ENCODE results near the gene SLC37A3. TPM values are rescaled to one million over a fixed set of nuclear protein-coding genes. Genes with fewer than 3 reads are reported as not detected.
"Not testable (repeated sequence)": the region's sequence is repeated elsewhere in the genome, so short reads cannot be mapped to it uniquely, and the experiment has no call there.

Gene SLC37A3
- total RNA-seq, 2 donors from 2014 or later, result 57.6 to 65.5 TPM

DNA sequence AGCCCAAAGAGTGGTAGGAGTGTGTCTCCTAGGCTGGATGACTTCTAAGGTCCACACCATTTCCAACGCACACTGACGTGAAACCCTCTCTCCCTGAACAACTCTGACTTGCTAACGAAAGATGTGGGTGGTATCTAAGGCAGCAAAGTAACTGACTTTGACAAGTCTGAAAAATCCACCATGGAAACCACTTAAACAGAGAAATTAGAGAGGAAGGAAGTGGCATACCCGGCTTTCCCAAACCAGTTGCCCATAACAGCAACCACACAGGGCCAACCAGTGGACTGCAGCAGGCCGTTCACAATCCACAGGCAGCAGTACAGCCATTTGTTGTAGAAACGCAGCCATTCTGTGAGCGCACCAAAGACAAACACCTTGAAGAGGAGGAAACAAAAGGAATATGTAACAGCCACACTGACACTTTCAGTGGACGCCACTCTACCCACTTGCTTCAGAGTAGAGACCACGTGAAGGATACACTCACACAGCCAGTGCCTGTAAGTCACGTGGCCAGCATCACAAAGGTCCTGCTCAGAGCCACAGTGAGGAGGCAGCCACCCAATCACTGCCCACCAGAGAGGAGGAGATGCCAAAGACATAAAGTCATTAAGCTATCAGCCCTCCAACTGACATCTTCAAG is 39.8 kb downstream of the SLC37A3 start:
- ATAC-seq, result peak; percentile 31
- DNase-seq, result no peak
- intact Hi-C loops (cut with DNase I, micrococcal nuclease), result no loop called here

DNA sequence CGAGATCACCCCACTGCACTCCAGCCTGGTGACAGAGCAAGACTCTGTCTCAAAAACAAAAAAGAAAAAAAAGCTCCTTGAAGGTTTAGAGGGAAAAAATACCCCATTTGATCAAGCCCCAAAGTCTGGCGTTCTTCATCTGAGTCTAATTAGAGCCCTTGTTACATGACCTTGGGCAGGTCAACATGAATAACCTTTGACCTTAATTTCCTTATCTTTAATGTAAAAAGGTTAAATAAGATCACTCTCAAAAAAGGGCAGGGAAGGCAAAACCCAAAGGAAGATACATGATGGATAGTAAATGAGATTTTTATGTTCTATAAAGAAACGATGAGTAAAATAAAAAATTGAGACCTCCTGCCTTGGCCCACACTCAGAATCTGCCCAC is 40.3 kb downstream of the SLC37A3 start:
- ATAC-seq, result no peak
- intact Hi-C loops (cut with DNase I, micrococcal nuclease), result no loop called here
- no peak for DNase-seq

DNA sequence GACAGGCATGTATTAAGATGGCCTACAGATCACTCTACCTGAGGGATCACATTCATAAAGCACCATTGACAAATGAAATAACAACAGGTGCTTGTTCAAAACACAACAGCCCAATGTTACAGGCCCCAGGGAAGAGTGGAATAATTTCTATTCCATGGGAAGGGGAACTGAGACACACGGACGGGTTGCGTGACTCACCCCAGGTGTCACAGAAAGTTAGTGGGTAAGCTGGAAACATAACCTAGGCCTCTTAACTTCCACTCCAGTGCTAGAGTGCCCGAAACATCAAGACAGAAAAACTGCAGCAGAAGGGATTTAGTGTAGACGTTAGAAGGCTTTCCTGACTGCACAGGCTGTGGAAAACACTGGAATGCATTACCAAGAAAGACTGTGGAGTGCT is 48.3 kb downstream of the SLC37A3 start:
- ATAC-seq (no peak), DNase-seq (no peak)
- intact Hi-C loops (cut with DNase I, micrococcal nuclease), result no loop called here

DNA sequence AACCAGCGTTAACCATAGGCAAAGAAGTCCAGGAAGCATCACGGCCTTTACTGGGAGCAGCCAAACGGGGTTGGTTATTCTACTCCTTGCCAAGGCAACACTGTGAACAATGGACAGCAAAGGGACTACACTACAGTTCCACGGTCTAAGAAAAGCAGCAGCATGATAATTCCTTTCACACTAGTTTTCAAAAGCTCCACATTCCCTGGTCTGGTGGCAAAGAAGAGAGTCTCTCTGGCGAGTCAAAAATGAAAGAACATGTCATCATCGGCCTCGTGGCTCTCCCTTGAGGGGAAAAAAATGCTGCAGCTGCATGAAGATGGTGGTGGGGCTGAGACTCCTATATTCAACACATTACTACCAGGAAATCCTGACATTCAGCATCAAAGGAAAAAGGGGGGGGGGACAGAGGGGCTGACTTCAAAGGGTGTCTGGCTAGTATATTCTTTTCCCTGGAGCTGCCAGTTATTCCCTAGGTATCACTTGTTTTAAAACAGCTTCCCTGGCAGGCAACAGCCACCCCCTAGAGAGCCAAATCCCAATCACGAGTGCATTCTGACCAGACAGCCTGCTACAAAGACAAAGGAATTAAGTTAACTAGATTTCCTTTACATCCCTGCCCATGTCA is 49.1 kb downstream of the SLC37A3 start:
- ATAC-seq (no peak), DNase-seq (no peak)
- intact Hi-C loops (cut with DNase I, micrococcal nuclease), result no loop called here

- ATAC-seq, result peak; percentile 40
- intact Hi-C loops (cut with DNase I, micrococcal nuclease), result no loop called here
- DNase-seq, result no peak
Observed at GRCh38 chr7:140348161-140348849, 50.0 kb downstream of the SLC37A3 start.

- no peak for ATAC-seq
- intact Hi-C loops (cut with DNase I, micrococcal nuclease), result no loop called here
- no peak for DNase-seq
Observed at GRCh38 chr7:140347218-140347617, 51.1 kb downstream of the SLC37A3 start.

DNA sequence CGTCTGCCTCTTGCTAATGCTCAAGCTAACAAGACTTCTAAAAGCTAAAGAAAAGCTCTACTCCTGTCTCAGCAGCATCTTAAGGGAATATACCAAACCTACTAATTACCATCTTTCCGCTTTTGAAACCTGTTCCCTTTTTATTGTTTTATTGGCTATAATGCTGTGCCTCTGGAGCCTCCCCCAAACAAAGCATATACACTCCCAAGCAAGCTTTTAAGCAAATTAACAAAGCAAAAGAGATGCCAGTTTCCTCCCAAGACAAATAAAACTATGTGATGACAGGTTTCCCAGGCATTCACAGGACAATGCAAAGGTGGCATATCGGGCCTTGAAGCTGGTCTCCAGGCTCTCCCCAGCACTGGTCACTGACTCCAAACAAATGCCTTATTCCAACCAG is 52.9 kb downstream of the SLC37A3 start:
- intact Hi-C loops (cut with DNase I, micrococcal nuclease), result no loop called here
- DNase-seq (no peak), ATAC-seq (peak; percentile 83)

- DNase-seq (peak in 1 of 2 donors; percentile 51), ATAC-seq (peak; percentile 70)
- intact Hi-C loops (cut with DNase I, micrococcal nuclease), result no loop called here
Observed at GRCh38 chr7:140342727-140343514, 55.4 kb downstream of the SLC37A3 start.

GRCh38 chr7:140338959-140339358 is 59.4 kb downstream of the SLC37A3 start:
- ATAC-seq; DNase-seq; intact Hi-C loops (cut with DNase I, micrococcal nuclease): not testable (repeated sequence)

DNA sequence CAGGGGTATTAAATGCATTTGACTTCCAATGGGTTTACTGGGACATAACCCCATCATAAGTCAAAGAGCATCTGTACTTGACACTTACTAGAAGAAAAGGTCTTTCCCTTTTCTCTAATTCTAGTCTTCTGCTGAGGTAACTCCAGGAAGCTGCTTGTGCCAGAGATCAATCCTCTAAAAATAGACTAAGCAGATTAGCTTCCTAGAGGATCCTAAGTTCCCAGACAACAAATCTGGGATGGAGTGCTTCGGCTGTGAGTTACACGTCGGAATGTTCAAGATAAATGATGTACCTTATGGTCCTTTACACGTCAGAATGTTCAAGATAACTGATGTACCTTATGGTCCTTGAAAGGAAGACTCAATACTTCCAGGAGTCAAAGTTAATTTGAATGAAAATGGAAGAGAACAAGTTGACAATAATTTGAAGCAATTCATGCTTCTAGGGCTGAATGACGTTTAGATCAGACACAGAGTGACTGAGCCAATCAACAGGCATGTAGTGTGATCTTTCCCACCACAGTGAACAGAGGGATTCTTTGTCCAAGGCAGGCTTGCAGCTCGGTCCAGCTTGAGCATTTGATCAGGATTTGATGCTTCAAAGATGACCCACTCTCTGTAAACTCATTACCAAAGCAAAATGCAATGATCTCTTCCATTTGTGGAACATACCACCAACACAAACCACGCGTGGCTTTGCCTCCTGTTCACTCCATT is 63.8 kb downstream of the SLC37A3 start:
- DNase-seq (no peak), ATAC-seq (no peak)
- intact Hi-C loops (cut with DNase I, micrococcal nuclease), result no loop called here

DNA sequence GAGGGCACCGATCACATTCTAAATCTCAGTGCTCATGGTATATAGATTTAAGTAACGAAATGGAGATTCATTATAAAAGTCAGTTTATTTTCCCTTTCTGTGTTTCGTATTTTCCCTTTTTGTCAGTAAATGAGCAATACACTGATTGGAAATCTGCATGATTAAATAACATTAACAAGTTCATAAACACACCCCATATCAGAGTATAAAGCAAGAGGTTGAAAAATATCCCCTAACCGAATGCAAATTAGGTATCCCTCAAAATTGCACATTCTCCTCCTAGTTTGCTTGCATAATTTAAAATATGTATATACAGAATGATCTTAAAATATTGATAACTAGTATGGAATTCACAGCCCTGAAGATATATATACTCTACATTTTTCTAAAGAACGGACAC is 64.6 kb downstream of the SLC37A3 start:
- intact Hi-C loops (cut with DNase I, micrococcal nuclease), result no loop called here
- ATAC-seq (no peak), DNase-seq (no peak)

DNA sequence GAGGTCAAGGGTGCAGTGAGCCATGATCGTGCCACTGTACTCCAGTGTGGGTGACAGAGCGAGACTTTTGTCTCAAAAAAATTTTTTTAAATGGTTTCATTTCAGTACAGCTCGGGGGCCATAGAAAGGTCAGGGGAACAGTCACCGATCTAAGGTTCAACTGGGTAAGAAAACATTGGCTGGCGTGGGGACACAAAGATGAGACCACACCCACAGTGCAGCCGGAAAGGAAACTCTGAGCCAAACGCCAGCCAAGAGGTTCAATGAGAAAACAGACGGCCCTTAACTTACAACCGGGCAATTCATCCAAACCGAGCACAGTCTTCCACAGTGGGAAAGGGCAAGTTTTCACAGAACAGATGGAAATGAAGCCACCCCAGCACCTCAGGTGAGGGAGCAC is 65.1 kb downstream of the SLC37A3 start:
- peak; percentile 87 for ATAC-seq
- intact Hi-C loops (cut with DNase I, micrococcal nuclease), result no loop called here
- DNase-seq, result peak; percentile 62 to 72

- intact Hi-C loops (cut with DNase I, micrococcal nuclease), result no loop called here
- no peak for ATAC-seq
- no peak for DNase-seq
Observed at GRCh38 chr7:140330595-140330994, 67.7 kb downstream of the SLC37A3 start.

- no peak for DNase-seq
- intact Hi-C loops (cut with DNase I, micrococcal nuclease), result no loop called here
- no peak for ATAC-seq
Observed at GRCh38 chr7:140330128-140330527, 68.2 kb downstream of the SLC37A3 start.

GRCh38 chr7:140327261-140327661 is 71.1 kb downstream of the SLC37A3 start:
- intact Hi-C loops (cut with DNase I, micrococcal nuclease), result loop anchor here in 1 of 2 donors (5.0 kb wide), 1 partner anchor 155 kb away; no protein-coding TSS in a partner anchor
- DNase-seq (peak; percentile 64 to 81), ATAC-seq (peak; percentile 82)

- peak; percentile 81 for ATAC-seq
- peak; percentile 71 to 79 for DNase-seq
- intact Hi-C loops (cut with DNase I, micrococcal nuclease), result loop anchor here in 1 of 2 donors (5.0 kb wide), 1 partner anchor 154 kb away; no protein-coding TSS in a partner anchor
Observed at GRCh38 chr7:140326116-140326928, 72.0 kb downstream of the SLC37A3 start.

DNA sequence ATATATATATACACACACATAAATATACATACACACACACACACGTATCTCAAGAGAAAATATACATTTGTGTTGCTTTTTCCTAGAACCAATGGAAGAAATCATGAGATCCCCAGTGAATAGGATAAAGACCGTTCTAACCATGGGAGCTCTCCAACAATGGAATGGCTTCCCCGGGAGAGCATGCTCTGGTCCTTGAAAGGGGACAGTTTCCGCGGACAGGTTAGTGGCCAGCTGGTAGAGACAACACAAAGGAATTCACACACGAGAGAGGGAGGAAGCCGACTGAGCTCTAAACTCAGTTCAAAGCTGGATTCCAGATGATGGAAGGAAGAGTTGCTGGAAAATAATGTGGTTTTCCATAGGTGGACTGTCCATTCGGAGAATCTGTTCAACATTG is 72.7 kb downstream of the SLC37A3 start:
- ATAC-seq (no peak), DNase-seq (no peak)
- intact Hi-C loops (cut with DNase I, micrococcal nuclease), result loop anchor here in 1 of 2 donors (5.0 kb wide), 1 partner anchor 153 kb away; no protein-coding TSS in a partner anchor

- intact Hi-C loops (cut with DNase I, micrococcal nuclease), result loop anchor here in 1 of 2 donors (5.0 kb wide), 1 partner anchor 152 kb away; no protein-coding TSS in a partner anchor
- DNase-seq (no peak), ATAC-seq (no peak)
Observed at GRCh38 chr7:140324714-140325113, 73.6 kb downstream of the SLC37A3 start.
